SK-N-SH (cell line): Measurements from ENCODE around the gene FKBP9. TPM values are rescaled to one million over a fixed set of nuclear protein-coding genes. Genes with fewer than 3 reads are reported as not detected.

Experiments used
- CTCF ChIA-PET: fragments of 300-600, 350-600 bp; formaldehyde crosslinking; extraction: SDS; loops from one replicate; lab custom pipeline; 2021; lab: Yijun Ruan, JAX
- POLR2A ChIA-PET: fragments of 350-600 bp; sonication (Branson Sonifier 250); formaldehyde crosslinking; extraction: SDS; loops from one replicate; lab custom pipeline; 2020; ENCODE audit warnings: antibody characterized with exemption, inconsistent platforms; lab: Yijun Ruan, JAX
- DNase-seq: peaks from one replicate; pipeline ENCODE4 v3.0.0; 2012
- H2AFZ ChIP-seq: fragments of 200-600 bp; sonication (generic); 2 replicates; pipeline ENCODE4 v1.8.1; 2016; ENCODE audit warnings: antibody characterized with exemption, mild to moderate bottlenecking, low read depth
- H3F3A ChIP-seq: fragments of 200-600 bp; sonication (generic); replicated peaks from 2 replicates; pipeline ENCODE3; 2016; ENCODE audit warnings: antibody characterized with exemption, mild to moderate bottlenecking; ENCODE audit not compliant: insufficient read depth
- H3K27ac ChIP-seq, 2 experiments: fragments of 200-500 bp in 1 of 2; fragments of 200-600 bp in 1 of 2; sonication (Bioruptor generic) in 1 of 2; sonication (generic), shearing (Covaris generic) in 1 of 2; 2 replicates each; pipeline versions ENCODE4 v1.5.1 to v1.6.1; 2014 to 2016; ENCODE audit warnings: low read depth in 2 of 2, inconsistent platforms in 1 of 2, low read length in 1 of 2, mild to moderate bottlenecking in 1 of 2, mixed read lengths in 1 of 2
- H3K27me3 ChIP-seq: fragments of 200-600 bp; sonication (generic), shearing (Covaris generic); 2 replicates; pipeline ENCODE4 v1.6.1; 2016; ENCODE audit warnings: mixed run types; ENCODE audit not compliant: insufficient read depth
- H3K36me3 ChIP-seq, 2 experiments: fragments of 200-500 bp in 1 of 2; fragments of 200-600 bp in 1 of 2; sonication (Bioruptor generic) in 1 of 2; sonication (generic) in 1 of 2; replicated peaks in 1 of 2; 2 replicates each; pipeline versions ENCODE3 to v1.5.1; 2014 to 2016; ENCODE audit warnings: low read length in 1 of 2, mild to moderate bottlenecking in 1 of 2; ENCODE audit not compliant: insufficient read depth in 2 of 2, control insufficient read depth in 1 of 2
- H3K4me1 ChIP-seq, 2 experiments: fragments of 200-500 bp in 1 of 2; fragments of 200-600 bp in 1 of 2; sonication (Bioruptor generic) in 1 of 2; sonication (generic), shearing (Covaris generic) in 1 of 2; 2 replicates each; pipeline versions ENCODE4 v1.5.1 to v1.6.1; 2014 to 2016; ENCODE audit warnings: low read depth in 1 of 2, low read length in 1 of 2, mixed run types in 1 of 2; ENCODE audit not compliant: insufficient read depth in 2 of 2, control insufficient read depth in 1 of 2
- H3K4me2 ChIP-seq: fragments of 200-600 bp; sonication (generic), shearing (Covaris generic); 2 replicates; pipeline ENCODE4 v1.6.1; 2017; ENCODE audit warnings: mixed run types
- H3K4me3 ChIP-seq, 2 experiments: fragments of 200-500 bp in 1 of 2; fragments of 200-600 bp in 1 of 2; sonication (Bioruptor generic) in 1 of 2; sonication (generic), shearing (Covaris generic) in 1 of 2; 2 replicates each; pipeline versions ENCODE4 v1.5.1 to v1.8.1; 2014 to 2016; ENCODE audit warnings: low read depth in 2 of 2, inconsistent platforms in 1 of 2, low read length in 1 of 2, mild to moderate bottlenecking in 1 of 2, mixed read lengths in 1 of 2, moderate library complexity in 1 of 2
- H3K79me2 ChIP-seq: fragments of 200-600 bp; sonication (generic); 2 replicates; pipeline ENCODE4 v1.8.1; 2017; ENCODE audit warnings: mild to moderate bottlenecking; ENCODE audit not compliant: insufficient read depth
- H3K9ac ChIP-seq: fragments of 200-600 bp; sonication (generic); 2 replicates; pipeline ENCODE4 v1.6.1; 2017; ENCODE audit warnings: mixed run types
- H3K9me2 ChIP-seq: fragments of 200-600 bp; sonication (generic); 2 replicates; pipeline ENCODE4 v1.6.1; 2017; ENCODE audit warnings: mixed run types
- H3K9me3 ChIP-seq: fragments of 200-600 bp; sonication (generic); 2 replicates; pipeline ENCODE4 v1.6.1; 2017; ENCODE audit warnings: mixed run types, mild to moderate bottlenecking, moderate library complexity
- H4K20me1 ChIP-seq: fragments of 200-600 bp; sonication (generic); 2 replicates; pipeline ENCODE4 v1.6.1; 2017; ENCODE audit warnings: mild to moderate bottlenecking, mixed run types; ENCODE audit not compliant: insufficient read depth
- CTCF ChIP-seq: fragments of 200-600 bp; sonication (generic); IDR thresholded peaks from 2 replicates; pipeline ENCODE4 v1.6.1; 2017; ENCODE audit warnings: antibody characterized with exemption, mild to moderate bottlenecking, moderate library complexity
- EZH2phosphoT487 ChIP-seq: fragments of 200-600 bp; sonication (generic); IDR thresholded peaks from 2 replicates; pipeline ENCODE4 v1.6.1; 2017; ENCODE audit warnings: low read depth, mixed run types, mild to moderate bottlenecking, antibody characterized with exemption, moderate library complexity, borderline replicate concordance
- FOSL2 ChIP-seq: IDR thresholded peaks from 2 replicates; pipeline ENCODE4 v1.4.0; 2012; ENCODE audit warnings: low read depth, mild to moderate bottlenecking, moderate library complexity, borderline replicate concordance
- GATA2 ChIP-seq: sonication (generic); formaldehyde crosslinking; IDR thresholded peaks from 2 replicates; pipeline ENCODE4 v1.5.0; 2020; ENCODE audit warnings: mild to moderate bottlenecking, missing genetic modification reagents
- JUND ChIP-seq: IDR thresholded peaks from 2 replicates; pipeline ENCODE4 v1.4.0; 2012
- MAX ChIP-seq: IDR thresholded peaks from 2 replicates; pipeline ENCODE4 v1.4.0; 2012; ENCODE audit warnings: low read depth
- MEF2A ChIP-seq: IDR thresholded peaks from 2 replicates; pipeline ENCODE4 v1.4.0; 2012; ENCODE audit warnings: low read depth, borderline replicate concordance
- REST ChIP-seq: IDR thresholded peaks from 2 replicates; pipeline ENCODE4 v1.6.1; 2012; ENCODE audit warnings: mild to moderate bottlenecking, low read depth, low read length, moderate library complexity
- RFX5 ChIP-seq: IDR thresholded peaks from 2 replicates; pipeline ENCODE4 v1.6.1; 2012; ENCODE audit warnings: mild to moderate bottlenecking, improper control_type of control experiment, low read length
- SMC3 ChIP-seq: IDR thresholded peaks from 2 replicates; pipeline ENCODE4 v1.6.1; 2012; ENCODE audit warnings: low read depth, low read length, improper control_type of control experiment
- USF1 ChIP-seq: IDR thresholded peaks from 2 replicates; pipeline ENCODE4 v1.4.0; 2012; ENCODE audit warnings: low read depth, borderline replicate concordance
- USF2 ChIP-seq: fragments of 150-350 bp; IDR thresholded peaks from 2 replicates; pipeline ENCODE4 v1.6.1; 2017; ENCODE audit warnings: antibody characterized with exemption, low read length, low read depth, borderline replicate concordance
- YY1 ChIP-seq: IDR thresholded peaks from 2 replicates; pipeline ENCODE4 v1.4.0; 2012; ENCODE audit warnings: low read depth, mild to moderate bottlenecking
- WGBS: methylation state at CpG from one replicate; pipeline ENCODE4 v1.1.6; 2017; ENCODE audit warnings: low lambda C conversion rate; 5-methylcytosine and 5-hydroxymethylcytosine counted together
- polyA plus RNA-seq, 3 experiments: library from polyadenylated mRNA; depleted of rRNA; stranded (reverse); fragments of >200 nt; gene quantifications; 2 replicates each; pipeline ENCODE4 v1.2.3, GENCODE V29; 2012

Gene FKBP9
- polyA plus RNA-seq, 1 of the 3 experiments (the other 2 are of a cell fraction), result 211 TPM

GRCh38 chr7:33009734-33010133, 52.5 kb downstream of the FKBP9 start:
- POLR2A ChIA-PET, result no interaction called here
- H3K9ac ChIP-seq, result no peak overlapping the region
- no peaks in the 10 kb centered on the region for H3K27me3 ChIP-seq
- CTCF ChIA-PET, result no interaction called here
- no peak overlapping the region for H2AFZ ChIP-seq
- H3K9me2 ChIP-seq, result no peaks in the 10 kb centered on the region
- WGBS, result 99% methylated on average over 2 of the region's 2 CpGs
- H3F3A ChIP-seq, result peaks cover 7% of the 10 kb centered on the region
- peaks cover 0 to 2% of the 10 kb centered on the region in 2 experiments; a peak in 1 of 4 replicates for H3K4me1 ChIP-seq
- no peak overlapping the region for H3K4me3 ChIP-seq
- no peak for TF ChIP-seq SMC3
- TF ChIP-seq GATA2 (CRISPR knock-in tag), result no peak
- no peak for TF ChIP-seq USF1
- TF ChIP-seq FOSL2, result no peak
- no peak overlapping the region for H3K4me2 ChIP-seq
- no peak for DNase-seq
- H3K27ac ChIP-seq, result no peak overlapping the region
- no peaks in the 10 kb centered on the region for H4K20me1 ChIP-seq
- H3K36me3 ChIP-seq, result peaks cover 18 to 41% of the 10 kb centered on the region in 2 experiments
- H3K79me2 ChIP-seq, result no peaks in the 10 kb centered on the region
- no peaks in the 10 kb centered on the region for H3K9me3 ChIP-seq

GRCh38 chr7:33012364-33012763, 55.1 kb downstream of the FKBP9 start:
- Histone ChIP-seq H3K27ac (no peak overlapping the region), H3K79me2 (no peaks in the 10 kb centered on the region), H4K20me1 (no peaks in the 10 kb centered on the region), H3K9me2 (no peaks in the 10 kb centered on the region), H3K9me3 (no peaks in the 10 kb centered on the region), H3K27me3 (no peaks in the 10 kb centered on the region), H3K36me3 (peaks cover 27 to 63% of the 10 kb centered on the region in 2 experiments), H2AFZ (no peak overlapping the region), H3F3A (peaks cover 7% of the 10 kb centered on the region), H3K4me1 (no peaks in the 10 kb centered on the region), H3K9ac (no peak overlapping the region), H3K4me3 (no peak overlapping the region), H3K4me2 (no peak overlapping the region)
- POLR2A ChIA-PET, result no interaction called here
- no peak for TF ChIP-seq RFX5
- TF ChIP-seq YY1, result no peak
- no peak for TF ChIP-seq MEF2A
- no peak for TF ChIP-seq USF2
- no peak for TF ChIP-seq FOSL2
- TF ChIP-seq JUND, result no peak
- no peak for TF ChIP-seq EZH2phosphoT487
- no peak for TF ChIP-seq MAX
- TF ChIP-seq REST, result no peak
- no peak for TF ChIP-seq CTCF
- no peak for DNase-seq
- CTCF ChIA-PET, result interaction anchor here (1.0 to 1.2 kb wide), 2 partner anchors 13 to 166 kb away, joined by 3 read pairs; no protein-coding TSS in a partner anchor
